GM12891 (cell line): ENCODE measurements around the gene ADGRB3.

Source experiments
- DNase-seq: peaks from one replicate; pipeline ENCODE4 v3.0.0; 2011; ENCODE audit warnings: low spot score; ENCODE audit not compliant: insufficient read length
- FAIRE-seq: peaks from 2 replicates; lab custom pipeline; 2011; peaks lifted over from hg19 to GRCh38; lab: Jason Lieb, UNC
- PAX5 ChIP-seq: IDR thresholded peaks from 2 replicates; pipeline ENCODE4 v1.6.1; 2011; ENCODE audit warnings: low read length, moderate library complexity, mild to moderate bottlenecking; ENCODE audit not compliant: insufficient read depth, severe bottlenecking
- POLR2A ChIP-seq: IDR thresholded peaks from 2 replicates; pipeline ENCODE4 v1.6.1; 2011; ENCODE audit warnings: low read depth, low read length, control low read depth
- POLR2AphosphoS5 ChIP-seq: IDR thresholded peaks from 2 replicates; pipeline ENCODE4 v1.6.1; 2011; ENCODE audit warnings: low read depth, low read length, control low read depth
- POU2F2 ChIP-seq: IDR thresholded peaks from 2 replicates; pipeline ENCODE4 v1.6.1; 2011; ENCODE audit warnings: low read depth, mild to moderate bottlenecking, control low read depth, low read length, moderate library complexity
- SPI1 ChIP-seq: IDR thresholded peaks from 2 replicates; pipeline ENCODE4 v1.6.1; 2011; ENCODE audit warnings: low read depth, low read length, control low read depth
- TAF1 ChIP-seq: IDR thresholded peaks from 2 replicates; pipeline ENCODE4 v1.6.1; 2011; ENCODE audit warnings: low read depth, low read length, control low read depth

ADGRB3 gene

GRCh38 chr6:69084746-69085335, 449.8 kb downstream of the ADGRB3 start:
- DNase-seq (no peak), FAIRE-seq (no peak)
- TF ChIP-seq PAX5 (no peak), TAF1 (no peak), POLR2A (no peak), POLR2AphosphoS5 (no peak), POU2F2 (no peak), SPI1 (no peak)

DNA sequence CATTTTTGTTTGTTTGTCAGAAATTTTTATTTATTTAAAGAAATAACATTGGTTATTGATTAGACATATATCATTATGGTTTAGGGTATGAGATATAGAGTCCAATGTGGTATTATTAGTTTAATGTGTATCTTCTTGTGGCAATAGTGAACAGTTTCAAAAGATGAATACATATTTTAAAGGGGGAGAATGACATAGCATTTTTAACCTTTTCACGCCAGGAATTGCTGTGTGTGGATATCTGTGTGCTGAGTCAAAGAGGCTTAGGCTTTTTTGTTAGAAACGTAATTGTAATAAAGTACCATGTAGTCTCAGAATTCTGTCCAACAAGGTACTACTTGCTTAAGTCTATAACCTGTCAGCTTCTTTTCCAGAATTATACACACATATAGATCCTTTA, 451.6 kb downstream of the ADGRB3 start:
- no peak for TF ChIP-seq SPI1
- TF ChIP-seq POU2F2, result no peak
- no peak for TF ChIP-seq POLR2A
- no peak for TF ChIP-seq PAX5
- TF ChIP-seq POLR2AphosphoS5, result no peak
- no peak for TF ChIP-seq TAF1
- no peak for FAIRE-seq
- DNase-seq, result no peak

DNA sequence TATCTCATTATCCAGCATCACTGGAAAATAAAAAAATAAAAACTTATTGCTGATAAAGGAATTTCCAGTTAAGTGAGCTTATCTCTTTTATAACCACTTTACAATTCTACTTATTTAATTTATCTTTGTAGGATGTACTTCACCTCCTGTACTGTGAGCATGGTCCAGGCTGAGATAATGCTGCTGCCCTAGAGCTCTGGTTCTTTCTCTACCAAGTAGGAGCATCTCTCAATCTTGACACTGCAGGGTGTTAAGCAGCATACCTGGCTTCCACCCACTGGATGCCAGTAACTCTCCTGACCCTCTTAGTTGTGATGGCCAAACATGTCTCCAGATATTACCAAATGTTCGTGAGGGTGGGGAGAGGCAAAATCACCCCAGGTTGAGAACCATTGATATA, 454.5 kb downstream of the ADGRB3 start:
- DNase-seq, result no peak
- TF ChIP-seq POLR2AphosphoS5, result no peak
- no peak for TF ChIP-seq TAF1
- no peak for FAIRE-seq

DNA sequence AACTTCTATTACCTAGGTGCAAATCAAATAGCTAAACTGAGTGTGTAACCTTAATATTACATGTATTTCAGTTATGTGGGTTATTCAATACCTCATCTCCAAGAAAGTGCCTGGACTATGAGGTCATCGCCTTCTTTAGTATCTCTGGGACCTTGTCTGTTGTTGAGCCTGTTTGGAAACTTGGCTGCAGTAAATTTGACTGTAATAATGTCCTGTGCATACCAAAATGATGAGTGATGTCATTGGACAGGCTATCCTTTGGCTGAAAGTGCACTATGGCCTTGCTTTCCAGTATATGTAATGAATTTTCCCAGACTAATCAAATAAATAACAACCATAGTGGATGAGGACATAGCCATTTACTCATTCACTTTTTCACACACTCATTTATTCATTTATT, 455.1 kb downstream of the ADGRB3 start:
- no peak for DNase-seq

DNA sequence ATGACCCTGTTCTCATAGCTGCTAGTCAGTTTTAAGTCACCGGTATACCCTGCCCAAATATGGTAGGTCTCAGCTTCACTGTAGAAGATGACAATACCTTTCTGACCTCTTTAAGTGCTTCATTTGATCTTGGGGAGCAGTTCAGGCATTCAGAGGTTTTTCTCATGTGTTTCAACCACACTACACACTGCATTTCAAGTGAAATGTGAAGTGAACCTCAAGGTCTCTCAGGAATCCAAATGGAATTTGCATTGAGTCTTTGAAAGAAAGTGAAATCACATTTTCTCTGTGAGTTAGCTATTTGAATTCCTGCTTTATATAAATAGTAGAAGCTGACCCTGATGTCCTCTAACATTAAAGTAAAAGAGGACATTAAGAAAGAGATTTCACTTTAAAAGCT, 461.6 kb downstream of the ADGRB3 start:
- no peak for DNase-seq
- TF ChIP-seq POLR2A, result no peak
- TF ChIP-seq SPI1, result no peak
- TF ChIP-seq POLR2AphosphoS5, result no peak
- no peak for TF ChIP-seq TAF1
- no peak for TF ChIP-seq POU2F2
- no peak for TF ChIP-seq PAX5
- FAIRE-seq, result no peak

More for the DNA sequence above, 455.1 kb downstream of the ADGRB3 start:
- no peak for TF ChIP-seq POLR2AphosphoS5
- no peak for TF ChIP-seq POU2F2
- TF ChIP-seq SPI1, result no peak
- no peak for TF ChIP-seq POLR2A
- TF ChIP-seq TAF1, result no peak
- no peak for TF ChIP-seq PAX5
- no peak for FAIRE-seq

DNA sequence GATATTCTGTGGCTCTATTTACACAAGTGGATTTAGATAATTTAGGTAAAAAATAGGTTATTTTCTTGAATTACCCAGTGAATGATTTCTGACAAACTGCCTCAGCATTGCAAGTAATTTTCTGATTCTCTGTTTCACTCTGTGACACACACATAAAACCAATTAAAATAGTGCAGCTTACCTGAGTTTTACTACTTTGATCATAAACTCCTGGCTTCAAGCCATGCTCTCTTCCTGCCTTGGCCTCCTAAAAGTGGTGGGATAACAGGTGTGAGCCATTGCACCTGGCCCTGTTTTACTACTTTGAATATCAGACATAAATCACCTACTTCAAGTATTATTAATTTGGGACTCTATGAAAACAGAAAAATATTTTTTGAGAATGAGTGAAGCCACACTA, 462.9 kb downstream of the ADGRB3 start:
- TF ChIP-seq PAX5, result no peak
- no peak for TF ChIP-seq POU2F2
- no peak for TF ChIP-seq POLR2AphosphoS5
- no peak for TF ChIP-seq POLR2A
- TF ChIP-seq SPI1, result no peak
- TF ChIP-seq TAF1, result no peak
- FAIRE-seq (no peak), DNase-seq (no peak)

DNA sequence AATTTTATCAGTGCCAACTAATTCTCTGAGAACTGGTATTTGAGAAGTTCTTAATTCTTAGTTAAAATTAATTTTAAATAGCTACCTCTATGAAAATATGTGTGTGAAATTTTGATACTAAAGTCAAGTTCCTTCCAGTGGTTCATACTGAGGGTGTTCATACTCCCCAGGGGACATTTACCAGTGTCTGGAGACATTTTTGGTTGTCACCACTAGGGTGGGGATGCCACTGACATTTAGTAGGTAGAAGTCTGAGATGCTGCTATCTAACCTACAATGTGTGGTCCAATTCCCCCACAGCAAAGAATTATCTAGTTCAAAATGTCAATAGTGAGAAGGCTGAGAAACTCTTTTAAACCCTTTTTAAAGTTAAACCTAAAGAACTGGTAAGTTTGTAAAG, 463.8 kb downstream of the ADGRB3 start:
- DNase-seq, result no peak
- TF ChIP-seq TAF1 (no peak), POLR2A (no peak), PAX5 (no peak), POLR2AphosphoS5 (no peak)
- no peak for FAIRE-seq

GRCh38 chr6:69100772-69101171, 465.7 kb downstream of the ADGRB3 start:
- DNase-seq, result no peak
- FAIRE-seq, result no peak
- TF ChIP-seq PAX5, result no peak

DNA sequence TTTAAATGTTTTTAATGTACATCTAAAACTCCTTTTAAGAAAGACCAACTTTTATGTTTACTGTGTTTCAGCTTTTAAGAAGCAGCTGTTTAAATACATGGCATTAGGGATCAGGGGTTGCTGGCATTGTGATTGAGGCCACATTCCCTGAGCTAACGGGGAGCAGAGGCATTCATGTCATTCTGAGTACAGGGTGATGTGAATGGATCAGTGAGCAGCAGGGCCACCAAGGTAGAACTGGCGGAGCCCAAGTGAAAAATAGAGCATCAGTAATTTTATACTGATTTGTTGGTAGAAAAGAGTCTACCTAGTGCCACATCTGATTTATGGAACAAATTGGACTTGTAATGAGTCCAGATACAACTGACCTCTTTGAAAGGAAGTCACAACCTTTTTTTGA, 467.3 kb downstream of the ADGRB3 start:
- DNase-seq, result no peak
- TF ChIP-seq SPI1 (no peak), POU2F2 (no peak), POLR2A (no peak), PAX5 (no peak), POLR2AphosphoS5 (no peak), TAF1 (no peak)
- no peak for FAIRE-seq

DNA sequence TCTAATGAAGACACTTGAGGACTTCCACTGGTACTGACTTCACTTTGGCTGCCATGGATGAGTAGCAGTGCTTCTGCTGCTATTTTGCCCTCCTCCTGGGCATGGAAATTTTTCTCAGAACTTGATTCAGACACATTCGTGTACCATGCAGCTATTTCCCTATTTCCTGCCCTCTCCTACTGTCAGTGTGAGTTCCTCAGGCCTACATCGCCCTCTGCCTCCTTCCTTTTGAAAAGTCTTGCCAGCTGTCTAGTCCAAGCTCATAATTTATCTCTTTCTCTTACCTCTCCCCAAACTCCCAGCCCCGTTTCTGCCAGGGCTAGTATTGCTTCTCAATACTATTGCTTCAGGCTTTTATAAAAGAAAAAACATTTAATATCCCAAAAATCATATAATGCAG, 470.2 kb downstream of the ADGRB3 start:
- no peak for TF ChIP-seq POLR2A
- TF ChIP-seq PAX5, result no peak
- no peak for TF ChIP-seq POLR2AphosphoS5
- TF ChIP-seq SPI1, result no peak
- no peak for TF ChIP-seq POU2F2
- TF ChIP-seq TAF1, result no peak
- DNase-seq (no peak), FAIRE-seq (no peak)

DNA sequence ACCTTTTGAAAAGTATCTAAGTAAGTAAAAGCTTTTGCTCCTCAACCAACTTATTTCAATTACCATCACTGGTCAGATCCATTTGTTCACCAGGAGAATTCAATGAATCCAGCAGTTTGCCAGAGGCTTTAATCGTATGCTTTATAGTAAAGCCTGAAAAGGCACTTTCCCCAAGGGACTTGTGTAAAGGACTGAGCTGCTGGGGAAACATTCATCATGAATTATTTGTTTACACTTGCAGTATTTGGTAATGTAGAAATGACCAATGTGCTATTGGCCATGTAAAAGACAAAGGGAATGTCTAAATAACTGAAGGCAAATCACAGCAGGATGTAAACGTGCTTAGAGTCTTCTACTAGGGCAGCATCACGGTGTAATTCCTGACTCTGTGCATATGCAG, 471.4 kb downstream of the ADGRB3 start:
- DNase-seq (no peak), FAIRE-seq (no peak)
- TF ChIP-seq SPI1, result no peak
- no peak for TF ChIP-seq TAF1
- no peak for TF ChIP-seq POLR2AphosphoS5
- no peak for TF ChIP-seq POU2F2
- no peak for TF ChIP-seq PAX5
- TF ChIP-seq POLR2A, result no peak
